HCT116 (cell line): Measurements from ENCODE around the gene TPRX1. TPM values are rescaled to one million over a fixed set of nuclear protein-coding genes. Genes with fewer than 3 reads are reported as not detected.

Experiments
- ATAC-seq: fragments of 200-7000 bp; cut with Tn5 transposase; 2 replicates; pipeline ENCODE4 v1.9.1; 2020; ENCODE audit warnings: mild to moderate bottlenecking, moderate library complexity
- BruUV-seq: library from RNA; stranded (reverse); fragments of 400-500 nt; replicated peaks from 2 replicates; lab custom pipeline; 2021; lab: Mats Ljungman, UMichigan
- CTCF ChIA-PET: fragments of 300-600 bp; sonication (Branson Sonifier 250); formaldehyde crosslinking; loops from one replicate; lab custom pipeline; 2021; ENCODE audit warnings: antibody characterized with exemption; lab: Charles Lee
- POLR2A ChIA-PET: fragments of 300-600, 350-600 bp; sonication (Branson Sonifier 250); formaldehyde crosslinking; loops from one replicate; lab custom pipeline; 2021; ENCODE audit warnings: antibody characterized with exemption; lab: Charles Lee
- RAD21 ChIA-PET, 2 experiments: fragments of 300-600 bp; sonication (Branson Sonifier 250); formaldehyde crosslinking; loops; one replicate each; lab custom pipeline; 2023; ENCODE audit warnings: low total read pairs in 2 of 2; ENCODE audit not compliant: uncharacterized antibody in 2 of 2, unreplicated experiment in 2 of 2, low non-redundant PET in 1 of 2; lab: Charles Lee
- DNase-seq: peaks from one replicate; pipeline ENCODE4 v3.0.0-alpha.2; 2010; ENCODE audit warnings: low read depth, low spot score
- H2AFZ ChIP-seq: fragments of 200-600 bp; shearing (Covaris generic), sonication (generic); 2 replicates; pipeline ENCODE4 v1.6.1; 2017; ENCODE audit warnings: low read depth, mixed run types, mixed read lengths, antibody characterized with exemption, low read length; ENCODE audit not compliant: poor library complexity, severe bottlenecking
- H3K27ac ChIP-seq: 2 replicates; pipeline ENCODE4 v1.5.1; 2012; ENCODE audit warnings: low read depth, low read length
- H3K27me3 ChIP-seq: fragments of 200-600 bp; sonication (generic); 2 replicates; pipeline ENCODE4 v1.6.1; 2016; ENCODE audit warnings: mixed run types, low read length, mixed read lengths; ENCODE audit not compliant: insufficient read depth
- H3K36me3 ChIP-seq, 2 experiments: fragments of 200-500 bp in 1 of 2; fragments of 200-600 bp in 1 of 2; sonication (Bioruptor generic) in 1 of 2; sonication (generic) in 1 of 2; 2 replicates each; pipeline versions ENCODE4 v1.5.1 to v1.6.1; 2014 to 2016; ENCODE audit warnings: low read length in 2 of 2, inconsistent platforms in 1 of 2, mixed read lengths in 1 of 2, mixed run types in 1 of 2; ENCODE audit not compliant: insufficient read depth in 2 of 2, control insufficient read depth in 1 of 2
- H3K4me1 ChIP-seq, 2 experiments: fragments of 200-600 bp in 1 of 2; sonication (generic) in 1 of 2; 2 replicates each; pipeline versions ENCODE4 v1.5.1 to v1.6.1; 2012 to 2017; ENCODE audit warnings: low read length in 2 of 2, inconsistent platforms in 1 of 2, mild to moderate bottlenecking in 1 of 2, mixed read lengths in 1 of 2, mixed run types in 1 of 2, moderate library complexity in 1 of 2; ENCODE audit not compliant: insufficient read depth in 2 of 2, control insufficient read depth in 1 of 2
- H3K4me2 ChIP-seq: fragments of 200-600 bp; sonication (generic); 2 replicates; pipeline ENCODE4 v1.6.1; 2017; ENCODE audit warnings: mixed run types, low read length, mixed read lengths
- H3K4me3 ChIP-seq, 2 experiments: fragments of 200-600 bp in 1 of 2; sonication (generic) in 1 of 2; replicated peaks in 1 of 2; 2 replicates each; pipeline ENCODE4 v1.5.1; 2011 to 2016; ENCODE audit warnings: low read length in 2 of 2, control low read depth in 1 of 2, low read depth in 1 of 2, mild to moderate bottlenecking in 1 of 2, mixed read lengths in 1 of 2, mixed run types in 1 of 2
- H3K79me2 ChIP-seq: fragments of 200-600 bp; sonication (generic); 2 replicates; pipeline ENCODE4 v1.6.1; 2017; ENCODE audit warnings: mild to moderate bottlenecking, mixed run types, low read length, moderate library complexity, mixed read lengths; ENCODE audit not compliant: insufficient read depth
- H3K9ac ChIP-seq: fragments of 200-600 bp; sonication (generic); 2 replicates; pipeline ENCODE4 v1.6.1; 2016; ENCODE audit warnings: low read length, mixed read lengths
- H3K9me2 ChIP-seq: fragments of 200-600 bp; sonication (generic), shearing (Covaris generic); 2 replicates; pipeline ENCODE4 v1.6.1; 2017; ENCODE audit warnings: mixed run types, mild to moderate bottlenecking, moderate library complexity; ENCODE audit not compliant: insufficient read depth
- H3K9me3 ChIP-seq, 2 experiments: fragments of 200-500 bp in 1 of 2; fragments of 200-600 bp in 1 of 2; sonication (Bioruptor generic) in 1 of 2; sonication (generic) in 1 of 2; 2 replicates each; pipeline ENCODE4 v1.6.1; 2014 to 2017; ENCODE audit warnings: low read length in 2 of 2, mixed read lengths in 2 of 2, inconsistent platforms in 1 of 2, low read depth in 1 of 2, mild to moderate bottlenecking in 1 of 2, mixed run types in 1 of 2, moderate library complexity in 1 of 2; ENCODE audit not compliant: control insufficient read depth in 1 of 2, insufficient read depth in 1 of 2
- H4K20me1 ChIP-seq: fragments of 200-600 bp; sonication (generic), shearing (Covaris generic); 2 replicates; pipeline ENCODE4 v1.6.1; 2017; ENCODE audit warnings: mixed run types, mild to moderate bottlenecking, moderate library complexity; ENCODE audit not compliant: insufficient read depth
- CEBPB ChIP-seq: IDR thresholded peaks from 2 replicates; pipeline ENCODE4 v1.6.1; 2012; ENCODE audit warnings: low read depth
- POLR2AphosphoS5 ChIP-seq: IDR thresholded peaks from 2 replicates; pipeline ENCODE4 v1.6.1; 2011; ENCODE audit warnings: mild to moderate bottlenecking, low read depth, low read length, moderate library complexity
- SIN3A ChIP-seq: IDR thresholded peaks from 2 replicates; pipeline ENCODE4 v1.6.1; 2012; ENCODE audit warnings: low read depth
- SRF ChIP-seq: IDR thresholded peaks from 2 replicates; pipeline ENCODE4 v1.6.1; 2012; ENCODE audit warnings: low read depth
- TCF7L2 ChIP-seq: IDR thresholded peaks from 2 replicates; pipeline ENCODE4 v1.7.0; 2011; ENCODE audit warnings: borderline replicate concordance, inconsistent platforms; ENCODE audit not compliant: insufficient read depth, insufficient read length; ENCODE audit errors: extremely low read depth
- YY1 ChIP-seq: IDR thresholded peaks from 2 replicates; pipeline ENCODE4 v1.6.1; 2011; ENCODE audit warnings: low read length, low read depth, moderate library complexity, mild to moderate bottlenecking; ENCODE audit not compliant: insufficient replicate concordance; ENCODE audit errors: extremely low read depth
- intact Hi-C: fragments of 100-400 bp; cut with micrococcal nuclease; formaldehyde crosslinking; loops from 2 replicates; pipeline ENCODE4 v1.10.0; 2022
- total RNA-seq: library from RNA; stranded (reverse); gene quantifications from one replicate; pipeline ENCODE4 v1.2.1, GENCODE V29; 2021; ENCODE audit not compliant: unreplicated experiment

Gene TPRX1
- total RNA-seq, 1 experiment from 2014 or later: not detected

- TF ChIP-seq POLR2AphosphoS5: no peak
- no peak for TF ChIP-seq CEBPB
- TF ChIP-seq, all 23 proteins: peak for 0
Observed at GRCh38 chr19:47766670-47767069, 37.7 kb downstream of the TPRX1 start (continued).

GRCh38 chr19:47766359-47766620 lies 38.1 kb downstream of the TPRX1 start:
- ChIA-PET RAD21 (no interaction called here), POLR2A (no interaction called here), CTCF (interaction anchor here (0.6 to 2.7 kb wide), 9 partner anchors 10 to 103 kb away, joined by 3 to 16 read pairs (median 4); partner anchors contain the start of genes NOP53 and SELENOW)
- Histone ChIP-seq H3K4me1 (peaks cover 3 to 7% of the 10 kb centered on the region in 2 experiments; a peak in 1 of 4 replicates), H3K9ac (no peak overlapping the region), H3K9me3 (no peaks in the 10 kb centered on the region), H3K27ac (no peak overlapping the region), H3K36me3 (no peaks in the 10 kb centered on the region), H4K20me1 (no peaks in the 10 kb centered on the region), H2AFZ (no peak overlapping the region), H3K9me2 (no peaks in the 10 kb centered on the region), H3K4me3 (no peak overlapping the region), H3K4me2 (no peak overlapping the region), H3K27me3 (no peaks in the 10 kb centered on the region), H3K79me2 (no peaks in the 10 kb centered on the region)
- ATAC-seq (no peak), DNase-seq (no peak)
- no peak for TF ChIP-seq CEBPB
- TF ChIP-seq YY1: no peak
- TF ChIP-seq TCF7L2: no peak
- no peak for TF ChIP-seq SRF
- TF ChIP-seq SIN3A: no peak
- BruUV-seq: no TSS peak
- intact Hi-C loops: loop anchor here (1.0 kb wide), 1 partner anchor 22 kb away; no protein-coding TSS in a partner anchor
